Ishikawa (cell line): ENCODE results near the gene OR5M11.

ENCODE experiments used
- CEBPB ChIP-seq: IDR thresholded peaks from 2 replicates; pipeline ENCODE4 v1.6.1; 2012
- CREB1 ChIP-seq: IDR thresholded peaks from 2 replicates; pipeline ENCODE4 v1.6.1; 2012; ENCODE audit warnings: low read depth
- EGR1 ChIP-seq: IDR thresholded peaks from 2 replicates; pipeline ENCODE4 v1.6.1; 2012
- EP300 ChIP-seq: IDR thresholded peaks from 2 replicates; pipeline ENCODE4 v1.6.1; 2012; ENCODE audit warnings: borderline replicate concordance
- FOXM1 ChIP-seq: IDR thresholded peaks from 2 replicates; pipeline ENCODE4 v1.6.1; 2012; ENCODE audit warnings: low read depth, borderline replicate concordance
- MAX ChIP-seq: IDR thresholded peaks from 2 replicates; pipeline ENCODE4 v1.6.1; 2012
- NFIC ChIP-seq: IDR thresholded peaks from 2 replicates; pipeline ENCODE4 v1.6.1; 2012
- RAD21 ChIP-seq: IDR thresholded peaks from 2 replicates; pipeline ENCODE4 v1.6.1; 2012; ENCODE audit warnings: low read depth
- TAF1 ChIP-seq: IDR thresholded peaks from 2 replicates; pipeline ENCODE4 v1.6.1; 2012; ENCODE audit warnings: low read depth, mild to moderate bottlenecking
- TCF12 ChIP-seq: IDR thresholded peaks from 2 replicates; pipeline ENCODE4 v1.6.1; 2012; ENCODE audit warnings: low read depth
- TEAD4 ChIP-seq: IDR thresholded peaks from 2 replicates; pipeline ENCODE4 v1.6.1; 2012
- USF1 ChIP-seq: IDR thresholded peaks from 2 replicates; pipeline ENCODE4 v1.6.1; 2012
- YY1 ChIP-seq: IDR thresholded peaks from 2 replicates; pipeline ENCODE4 v1.6.1; 2012; ENCODE audit warnings: low read depth
- ZBTB7A ChIP-seq: IDR thresholded peaks from 2 replicates; pipeline ENCODE4 v1.6.1; 2012; ENCODE audit warnings: low read depth
- TF ChIP-seq, protein P1 (sequence below): IDR thresholded peaks from 2 replicates; pipeline ENCODE4 v1.6.1; 2012; ENCODE audit warnings: low read depth, mild to moderate bottlenecking

OR5M11 gene

DNA sequence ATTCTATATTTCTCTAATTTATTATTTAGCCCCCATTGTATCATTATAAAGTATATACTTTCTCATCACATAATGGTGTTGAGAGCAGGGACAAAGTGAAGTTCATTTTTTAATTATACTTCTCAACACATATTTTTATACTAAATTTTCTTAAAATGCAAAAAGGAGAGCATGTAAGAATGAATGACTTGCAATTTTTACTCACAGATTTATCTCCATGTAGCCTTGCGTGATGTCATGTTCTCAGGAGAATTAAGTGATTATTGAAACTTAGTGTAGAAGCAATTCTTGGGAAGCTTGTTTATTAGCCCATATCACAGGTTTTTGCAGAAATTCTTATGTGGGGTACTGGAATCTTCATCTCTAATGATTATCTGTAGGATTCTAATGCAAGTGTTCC lies 682 bp upstream of the OR5M11 start:
- TF ChIP-seq NFIC (no peak), TCF12 (no peak), RAD21 (no peak), CREB1 (no peak), TEAD4 (no peak), ZBTB7A (no peak), EP300 (no peak), YY1 (no peak), FOXM1 (no peak), CEBPB (no peak), USF1 (no peak)
- TF ChIP-seq, protein P1, sequence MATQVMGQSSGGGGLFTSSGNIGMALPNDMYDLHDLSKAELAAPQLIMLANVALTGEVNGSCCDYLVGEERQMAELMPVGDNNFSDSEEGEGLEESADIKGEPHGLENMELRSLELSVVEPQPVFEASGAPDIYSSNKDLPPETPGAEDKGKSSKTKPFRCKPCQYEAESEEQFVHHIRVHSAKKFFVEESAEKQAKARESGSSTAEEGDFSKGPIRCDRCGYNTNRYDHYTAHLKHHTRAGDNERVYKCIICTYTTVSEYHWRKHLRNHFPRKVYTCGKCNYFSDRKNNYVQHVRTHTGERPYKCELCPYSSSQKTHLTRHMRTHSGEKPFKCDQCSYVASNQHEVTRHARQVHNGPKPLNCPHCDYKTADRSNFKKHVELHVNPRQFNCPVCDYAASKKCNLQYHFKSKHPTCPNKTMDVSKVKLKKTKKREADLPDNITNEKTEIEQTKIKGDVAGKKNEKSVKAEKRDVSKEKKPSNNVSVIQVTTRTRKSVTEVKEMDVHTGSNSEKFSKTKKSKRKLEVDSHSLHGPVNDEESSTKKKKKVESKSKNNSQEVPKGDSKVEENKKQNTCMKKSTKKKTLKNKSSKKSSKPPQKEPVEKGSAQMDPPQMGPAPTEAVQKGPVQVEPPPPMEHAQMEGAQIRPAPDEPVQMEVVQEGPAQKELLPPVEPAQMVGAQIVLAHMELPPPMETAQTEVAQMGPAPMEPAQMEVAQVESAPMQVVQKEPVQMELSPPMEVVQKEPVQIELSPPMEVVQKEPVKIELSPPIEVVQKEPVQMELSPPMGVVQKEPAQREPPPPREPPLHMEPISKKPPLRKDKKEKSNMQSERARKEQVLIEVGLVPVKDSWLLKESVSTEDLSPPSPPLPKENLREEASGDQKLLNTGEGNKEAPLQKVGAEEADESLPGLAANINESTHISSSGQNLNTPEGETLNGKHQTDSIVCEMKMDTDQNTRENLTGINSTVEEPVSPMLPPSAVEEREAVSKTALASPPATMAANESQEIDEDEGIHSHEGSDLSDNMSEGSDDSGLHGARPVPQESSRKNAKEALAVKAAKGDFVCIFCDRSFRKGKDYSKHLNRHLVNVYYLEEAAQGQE = no peak

DNA sequence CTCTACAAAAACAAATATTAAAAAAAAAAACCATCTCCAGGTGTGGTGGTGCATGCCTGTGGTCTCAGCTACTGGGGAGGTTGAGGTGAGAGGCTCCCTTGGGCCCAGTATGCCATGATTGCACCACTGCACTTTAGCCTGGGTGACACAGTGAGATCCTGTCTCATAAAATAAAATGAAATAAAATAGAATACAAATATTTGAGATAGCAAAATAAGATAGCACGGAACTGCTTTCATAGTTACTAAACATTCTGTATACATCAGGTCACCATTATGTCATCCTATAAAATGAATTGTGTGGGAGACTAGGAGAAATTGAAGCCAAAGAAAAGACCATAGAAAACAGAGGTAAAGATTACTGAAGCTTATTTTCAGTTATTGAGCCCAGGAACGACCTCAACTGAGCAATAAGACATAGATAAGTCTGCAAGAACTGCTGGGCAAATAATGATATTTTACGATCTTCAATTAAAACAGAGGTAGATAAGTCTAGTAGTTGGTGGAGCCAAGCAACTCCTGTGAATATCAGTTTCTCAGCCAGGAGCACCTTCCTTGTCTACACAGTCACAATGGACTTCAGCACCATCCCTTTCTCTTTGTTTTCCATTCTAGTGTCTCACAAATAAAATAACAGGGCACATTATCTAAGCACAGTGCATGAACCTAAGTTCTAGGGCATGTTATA lies 9.9 kb downstream of the OR5M11 start:
- TF ChIP-seq CREB1 (no peak), FOXM1 (no peak), MAX (no peak), EP300 (no peak), TAF1 (no peak), TCF12 (no peak), NFIC (no peak), ZBTB7A (no peak), USF1 (no peak), YY1 (no peak)

DNA sequence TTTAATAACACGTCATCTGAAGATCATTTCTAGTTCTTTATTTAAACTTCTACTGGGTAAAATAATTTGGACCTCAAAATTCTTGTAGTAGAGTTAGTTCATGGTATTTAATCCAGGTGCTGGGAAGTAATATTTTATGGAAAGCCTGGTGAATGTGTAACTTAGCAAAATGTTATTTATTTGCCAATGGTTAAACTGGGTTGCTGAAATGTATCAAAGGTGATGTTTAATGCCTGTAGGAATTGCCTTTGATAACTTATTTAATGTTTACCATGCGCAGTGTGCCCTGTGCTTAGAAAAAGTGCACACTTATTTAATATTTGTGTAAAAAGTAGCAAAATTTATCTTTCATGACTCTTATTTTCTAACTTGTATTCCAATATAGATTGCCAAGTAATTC lies 11.2 kb downstream of the OR5M11 start:
- TF ChIP-seq TAF1 = no peak
- no peak for TF ChIP-seq TCF12
- no peak for TF ChIP-seq FOXM1
- no peak for TF ChIP-seq YY1
- TF ChIP-seq RAD21 = no peak
- no peak for TF ChIP-seq ZBTB7A

DNA sequence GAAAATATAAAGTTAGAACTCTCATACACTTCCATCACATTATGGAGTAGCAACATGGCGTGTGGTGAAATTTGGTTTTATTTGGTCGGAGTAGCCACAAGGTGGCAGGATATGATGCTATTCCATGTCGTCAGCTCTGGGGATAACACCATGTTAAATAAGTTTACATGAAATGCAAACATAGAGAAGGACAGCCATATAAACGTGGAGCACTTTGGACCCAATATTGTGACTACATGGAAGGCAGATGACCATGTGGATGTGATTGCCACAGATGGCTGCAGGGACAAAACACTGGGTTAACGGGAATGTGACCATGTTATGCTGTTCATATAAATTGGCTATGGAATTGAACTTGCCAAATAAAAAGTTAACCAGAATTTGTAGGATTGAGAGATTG lies 21.0 kb downstream of the OR5M11 start:
- no peak for TF ChIP-seq CEBPB
- no peak for TF ChIP-seq TAF1
- TF ChIP-seq ZBTB7A = no peak
- TF ChIP-seq FOXM1 = no peak
- TF ChIP-seq EP300 = no peak
- TF ChIP-seq RAD21 = no peak
- no peak for TF ChIP-seq MAX
- TF ChIP-seq YY1 = no peak
- TF ChIP-seq TCF12 = no peak
- no peak for TF ChIP-seq NFIC

GRCh38 chr11:56513280-56513679 lies 29.8 kb downstream of the OR5M11 start:
- TF ChIP-seq TAF1 = no peak

DNA sequence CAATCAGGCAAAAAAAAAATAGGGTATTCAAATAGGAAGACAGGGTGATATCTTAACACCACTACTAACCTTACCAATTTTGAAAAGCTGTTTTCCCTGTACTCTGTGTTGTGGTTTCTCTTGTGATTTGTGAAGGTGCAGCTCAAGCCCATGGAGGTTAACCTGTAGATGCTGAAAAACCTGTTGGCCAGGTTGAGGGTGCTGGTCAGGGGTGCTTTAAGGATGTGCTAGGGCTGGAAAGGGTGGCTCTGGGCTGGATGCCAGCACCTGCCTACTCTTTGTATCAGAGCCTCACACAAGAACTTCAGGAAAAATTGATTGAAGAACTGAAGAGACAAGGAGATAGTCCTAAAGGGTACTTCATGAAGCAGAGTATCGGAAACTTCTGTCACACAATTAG lies 33.6 kb downstream of the OR5M11 start:
- TF ChIP-seq CREB1 (no peak), MAX (no peak), NFIC (no peak), TAF1 (no peak), RAD21 (no peak), USF1 (no peak), FOXM1 (no peak), EGR1 (no peak), EP300 (no peak), TCF12 (no peak), YY1 (no peak), TEAD4 (no peak), CEBPB (no peak)
- TF ChIP-seq, protein P1 = no peak
